ENCODE data around the gene LSM14A.

DNA sequence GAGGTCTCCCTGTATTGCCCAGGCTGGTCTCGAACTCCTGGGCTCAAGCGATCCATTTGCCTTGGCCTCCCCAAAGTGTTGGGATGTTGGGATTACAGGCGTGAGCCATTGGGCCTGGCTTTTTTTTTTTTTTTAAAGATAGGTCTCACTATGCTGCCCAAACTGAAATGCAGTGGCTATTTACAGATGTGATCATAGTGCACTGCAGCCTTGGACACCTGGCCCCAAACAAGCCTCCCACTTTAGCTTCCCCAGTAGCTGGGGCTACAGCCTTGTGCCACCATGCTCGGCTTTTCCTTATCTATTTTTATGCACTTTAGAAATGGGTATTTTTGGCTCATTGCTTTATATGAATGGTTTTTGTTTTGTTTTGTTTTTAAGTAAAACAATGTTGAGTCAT lies 37.4 kb downstream of the LSM14A start:
- TF ChIP-seq POLR2A (IDR thresholded peaks at IDR 0.05; ENCODE audit: low read depth) (no peak), EP300 (IDR thresholded peaks at IDR 0.05) (no peak), POLR2AphosphoS5 (IDR thresholded peaks at IDR 0.05) (no peak), CTCF (IDR thresholded peaks at IDR 0.05) (no peak)
